H9 (cell line): Measurements from ENCODE around the gene TBRG1. TPM values are rescaled to one million over a fixed set of nuclear protein-coding genes. Genes with fewer than 3 reads are reported as not detected.

Experiments used
- DNase-seq: peaks from one replicate; pipeline ENCODE4 v3.0.0-alpha.2; 2017
- H2AFZ ChIP-seq: one replicate; pipeline ENCODE4 v1.6.1; 2013; ENCODE audit warnings: mild to moderate bottlenecking, low read length, control low read depth, moderate library complexity
- H2AK5ac ChIP-seq: 2 replicates; pipeline ENCODE4 v1.6.1; 2013; ENCODE audit warnings: low read length, control low read depth, mixed read lengths; ENCODE audit not compliant: insufficient read length
- H2BK120ac ChIP-seq: one replicate; pipeline ENCODE4 v1.6.1; 2013; ENCODE audit warnings: low read depth, mild to moderate bottlenecking, low read length, control low read depth, inconsistent platforms; ENCODE audit not compliant: poor library complexity, severe bottlenecking
- H2BK12ac ChIP-seq: 2 replicates; pipeline ENCODE4 v1.6.1; 2013; ENCODE audit warnings: low read length, control low read depth, mixed read lengths, low read depth; ENCODE audit not compliant: insufficient read length
- H2BK15ac ChIP-seq: 2 replicates; pipeline ENCODE4 v1.6.1; 2013; ENCODE audit warnings: low read depth, low read length, control low read depth
- H2BK20ac ChIP-seq: one replicate; pipeline ENCODE4 v1.6.1; 2013; ENCODE audit warnings: low read depth, mild to moderate bottlenecking, low read length, control low read depth, inconsistent platforms; ENCODE audit not compliant: poor library complexity, severe bottlenecking
- H2BK5ac ChIP-seq: 2 replicates; pipeline ENCODE4 v1.6.1; 2013; ENCODE audit warnings: low read length, control low read depth, mixed read lengths; ENCODE audit not compliant: insufficient read length
- H3K14ac ChIP-seq: 2 replicates; pipeline ENCODE4 v1.6.1; 2013; ENCODE audit warnings: low read length, control low read depth; ENCODE audit not compliant: insufficient read depth
- H3K18ac ChIP-seq: 2 replicates; pipeline ENCODE4 v1.6.1; 2013; ENCODE audit warnings: low read depth, mild to moderate bottlenecking, mixed read lengths, low read length, control low read depth; ENCODE audit not compliant: insufficient read length
- H3K23ac ChIP-seq: 2 replicates; pipeline ENCODE4 v1.6.1; 2013; ENCODE audit warnings: low read length, control low read depth, mixed read lengths, low read depth; ENCODE audit not compliant: insufficient read length
- H3K23me2 ChIP-seq: 2 replicates; pipeline ENCODE4 v1.6.1; 2013; ENCODE audit warnings: low read depth, mild to moderate bottlenecking, mixed read lengths, low read length, control low read depth; ENCODE audit not compliant: insufficient read length, poor library complexity, severe bottlenecking
- H3K27ac ChIP-seq: 2 replicates; pipeline ENCODE4 v1.5.1; 2013; ENCODE audit warnings: low read length, control low read depth, mixed read lengths, low read depth; ENCODE audit not compliant: insufficient read length
- H3K27me3 ChIP-seq: 2 replicates; pipeline ENCODE4 v1.6.1; 2013; ENCODE audit warnings: low read length, control low read depth, inconsistent platforms; ENCODE audit not compliant: insufficient read depth
- H3K4ac ChIP-seq: 2 replicates; pipeline ENCODE4 v1.6.1; 2013; ENCODE audit warnings: low read depth, mild to moderate bottlenecking, control low read depth, inconsistent platforms, low read length, moderate library complexity
- H3K4me1 ChIP-seq: 2 replicates; pipeline ENCODE4 v1.6.1; 2013; ENCODE audit warnings: low read length, control low read depth, inconsistent platforms; ENCODE audit not compliant: insufficient read depth
- H3K4me2 ChIP-seq: 2 replicates; pipeline ENCODE4 v1.6.1; 2013; ENCODE audit warnings: low read length, control low read depth, mixed read lengths; ENCODE audit not compliant: insufficient read length, insufficient read depth
- H3K56ac ChIP-seq: 2 replicates; pipeline ENCODE4 v1.6.1; 2013; ENCODE audit warnings: low read depth, mild to moderate bottlenecking, mixed read lengths, low read length, control low read depth; ENCODE audit not compliant: insufficient read length
- H3K79me1 ChIP-seq: 2 replicates; pipeline ENCODE4 v1.6.1; 2013; ENCODE audit warnings: low read depth, mild to moderate bottlenecking, moderate library complexity, low read length, control low read depth, inconsistent platforms; ENCODE audit not compliant: insufficient read depth, poor library complexity, severe bottlenecking
- H3K79me2 ChIP-seq: 2 replicates; pipeline ENCODE4 v1.6.1; 2013; ENCODE audit warnings: low read length, control low read depth, inconsistent platforms; ENCODE audit not compliant: insufficient read depth
- H3K9ac ChIP-seq: 2 replicates; pipeline ENCODE4 v1.6.1; 2013; ENCODE audit warnings: low read length, control low read depth, mixed read lengths; ENCODE audit not compliant: insufficient read length; ENCODE audit errors: extremely low read depth
- H3K9me3 ChIP-seq: one replicate; pipeline ENCODE4 v1.6.1; 2013; ENCODE audit warnings: low read depth, low read length, inconsistent platforms; ENCODE audit not compliant: control insufficient read depth
- H3T11ph ChIP-seq: one replicate; pipeline ENCODE4 v1.6.1; 2013; ENCODE audit warnings: mild to moderate bottlenecking, low read length, control low read depth, inconsistent platforms
- H4K20me1 ChIP-seq: one replicate; pipeline ENCODE4 v1.6.1; 2013; ENCODE audit not compliant: control insufficient read depth, insufficient read length, insufficient read depth
- H4K5ac ChIP-seq: 2 replicates; pipeline ENCODE4 v1.6.1; 2013; ENCODE audit warnings: low read depth, mild to moderate bottlenecking, mixed read lengths, low read length, control low read depth; ENCODE audit not compliant: insufficient read length
- H4K8ac ChIP-seq: replicated peaks from 2 replicates; pipeline ENCODE4 v1.6.1; 2013; ENCODE audit warnings: low read length, control low read depth, mixed read lengths, low read depth; ENCODE audit not compliant: insufficient read length
- H4K91ac ChIP-seq: 2 replicates; pipeline ENCODE4 v1.6.1; 2013; ENCODE audit warnings: low read depth, mild to moderate bottlenecking, moderate library complexity, mixed read lengths, low read length, control low read depth; ENCODE audit not compliant: insufficient read length
- H3K27ac Mint-ChIP-seq, 3 experiments: 2 replicates in 2 of 3; 3 replicates in 1 of 3; pipeline ENCODE4 v1.8.0; 2020 to 2021; ENCODE audit warnings: mixed read lengths in 3 of 3, mild to moderate bottlenecking in 1 of 3, moderate library complexity in 1 of 3
- H3K27me3 Mint-ChIP-seq: 2 replicates; pipeline ENCODE4 v1.8.0; 2021; ENCODE audit warnings: low read depth, mild to moderate bottlenecking, moderate library complexity, mixed read lengths
- H3K36me3 Mint-ChIP-seq, 3 experiments: 2 replicates in 2 of 3; 3 replicates in 1 of 3; pipeline ENCODE4 v1.8.0; 2020 to 2021; ENCODE audit warnings: low read depth in 3 of 3, mixed read lengths in 3 of 3; ENCODE audit not compliant: insufficient read depth in 1 of 3
- H3K4me1 Mint-ChIP-seq, 2 experiments: 2 replicates each; pipeline ENCODE4 v1.8.0; 2020; ENCODE audit warnings: mixed read lengths in 2 of 2
- H3K4me3 Mint-ChIP-seq, 2 experiments: 2 replicates in 1 of 2; 3 replicates in 1 of 2; pipeline ENCODE4 v1.8.0; 2020 to 2021; ENCODE audit warnings: mild to moderate bottlenecking in 2 of 2, mixed read lengths in 2 of 2, moderate library complexity in 1 of 2
- H3K9me3 Mint-ChIP-seq, 2 experiments: 2 replicates in 1 of 2; 3 replicates in 1 of 2; pipeline ENCODE4 v1.8.0; 2020; ENCODE audit warnings: mild to moderate bottlenecking in 2 of 2, mixed read lengths in 2 of 2, moderate library complexity in 1 of 2
- WGBS: extraction: QIAGEN DNeasy Blood & Tissue Kit; methylation state at CpG from one replicate; pipeline ENCODE4 v1.1.7; 2013; ENCODE audit warnings: missing lambda C conversion rate, low lambda C conversion rate, mixed read lengths; ENCODE audit not compliant: insufficient read length; ENCODE audit errors: extremely low coverage; 5-methylcytosine and 5-hydroxymethylcytosine counted together
- total RNA-seq: library from RNA; stranded (reverse); gene quantifications from 2 replicates; pipeline ENCODE4 v1.2.1, GENCODE V29; 2021
- TF ChIP-seq, protein P1 (sequence below): fragments of 200-600 bp; sonication (generic); conservative IDR thresholded peaks from 3 replicates; pipeline ENCODE4 v1.8.0; 2021; ENCODE audit warnings: antibody characterized with exemption, mild to moderate bottlenecking

The TBRG1 gene
- total RNA-seq, 1 experiment from 2014 or later = 23.9 TPM

DNA sequence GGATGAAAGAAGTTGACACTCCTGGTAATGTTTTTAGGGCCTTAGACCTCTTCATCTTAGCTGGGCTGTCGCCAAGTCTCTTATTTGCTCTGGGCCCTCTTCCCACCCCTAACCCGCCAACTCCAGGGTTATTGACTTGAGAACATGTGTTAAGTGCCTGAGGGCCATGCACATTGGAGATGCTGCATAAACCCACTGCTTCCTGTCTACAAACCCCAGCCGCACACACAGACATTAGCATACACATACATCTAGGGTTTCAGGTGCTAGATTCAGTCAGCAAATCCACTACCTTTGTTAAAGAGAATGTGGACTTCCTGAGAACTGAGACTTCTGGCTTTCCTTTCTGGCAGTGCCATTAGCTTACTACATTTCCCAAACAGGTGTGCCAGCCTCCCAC, 10.6 kb upstream of the TBRG1 start:
- no peak overlapping the region for H3K27ac ChIP-seq
- H3K4me3 Mint-ChIP-seq = no peak overlapping the region
- TF ChIP-seq, protein P1, sequence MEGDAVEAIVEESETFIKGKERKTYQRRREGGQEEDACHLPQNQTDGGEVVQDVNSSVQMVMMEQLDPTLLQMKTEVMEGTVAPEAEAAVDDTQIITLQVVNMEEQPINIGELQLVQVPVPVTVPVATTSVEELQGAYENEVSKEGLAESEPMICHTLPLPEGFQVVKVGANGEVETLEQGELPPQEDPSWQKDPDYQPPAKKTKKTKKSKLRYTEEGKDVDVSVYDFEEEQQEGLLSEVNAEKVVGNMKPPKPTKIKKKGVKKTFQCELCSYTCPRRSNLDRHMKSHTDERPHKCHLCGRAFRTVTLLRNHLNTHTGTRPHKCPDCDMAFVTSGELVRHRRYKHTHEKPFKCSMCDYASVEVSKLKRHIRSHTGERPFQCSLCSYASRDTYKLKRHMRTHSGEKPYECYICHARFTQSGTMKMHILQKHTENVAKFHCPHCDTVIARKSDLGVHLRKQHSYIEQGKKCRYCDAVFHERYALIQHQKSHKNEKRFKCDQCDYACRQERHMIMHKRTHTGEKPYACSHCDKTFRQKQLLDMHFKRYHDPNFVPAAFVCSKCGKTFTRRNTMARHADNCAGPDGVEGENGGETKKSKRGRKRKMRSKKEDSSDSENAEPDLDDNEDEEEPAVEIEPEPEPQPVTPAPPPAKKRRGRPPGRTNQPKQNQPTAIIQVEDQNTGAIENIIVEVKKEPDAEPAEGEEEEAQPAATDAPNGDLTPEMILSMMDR = no peak
- H2AK5ac ChIP-seq = no peak overlapping the region
- DNase-seq = no peak
- H3K79me1 ChIP-seq = no peaks in the 10 kb centered on the region
- H2BK12ac ChIP-seq = no peak overlapping the region
- H3K9ac ChIP-seq = no peak overlapping the region
- no peaks in the 10 kb centered on the region for H3K27me3 ChIP-seq
- H3K23ac ChIP-seq = no peak overlapping the region
- H4K20me1 ChIP-seq = no peaks in the 10 kb centered on the region
- no peaks in the 10 kb centered on the region for H3K23me2 ChIP-seq
- H2BK20ac ChIP-seq = no peak overlapping the region
- H3K4me1 ChIP-seq = no peaks in the 10 kb centered on the region
- H3K9me3 ChIP-seq = no peaks in the 10 kb centered on the region
- H3K4ac ChIP-seq = no peak overlapping the region
- no peak overlapping the region for H4K8ac ChIP-seq
- no peak overlapping the region for H2BK15ac ChIP-seq
- no peak overlapping the region for H3K18ac ChIP-seq
- no peak overlapping the region for H2BK120ac ChIP-seq
- no peaks in the 10 kb centered on the region for H3K36me3 Mint-ChIP-seq
- no peaks in the 10 kb centered on the region for H3K4me1 Mint-ChIP-seq
- no peak overlapping the region for H3K56ac ChIP-seq
- H4K91ac ChIP-seq = no peak overlapping the region
- no peak overlapping the region for H4K5ac ChIP-seq
- H3K4me2 ChIP-seq = no peak overlapping the region
- no peak overlapping the region for H3T11ph ChIP-seq
- no CpG with 5 or more reads among the region's 3 CpGs for WGBS
- H3K27ac Mint-ChIP-seq = peak overlapping the region in 1 of 3 experiments; percentile 44; a peak in 1 of 7 replicates
- H3K9me3 Mint-ChIP-seq = no peaks in the 10 kb centered on the region
- no peak overlapping the region for H2BK5ac ChIP-seq
- no peaks in the 10 kb centered on the region for H3K79me2 ChIP-seq
- H3K14ac ChIP-seq = no peak overlapping the region
- H3K27me3 Mint-ChIP-seq = no peaks in the 10 kb centered on the region; the same call in 1 of the 2 replicates
- H2AFZ ChIP-seq = no peak overlapping the region
